HG03457 (cell line): ENCODE results near the gene TMEM131L.
"Not testable (repeated sequence)": the region's sequence is repeated elsewhere in the genome, so short reads cannot be mapped to it uniquely, and the experiment has no call there.

Source experiments
- ATAC-seq: cut with Tn5 transposase; IDR thresholded peaks from one replicate; pipeline ENCODE4 v1.9.1; 2021; ENCODE audit warnings: moderate number of reproducible peaks; ENCODE audit not compliant: unreplicated experiment

Gene TMEM131L

GRCh38 chr4:153448003-153448731 is 18.0 kb upstream of the TMEM131L start:
- ATAC-seq: no peak

GRCh38 chr4:153449338-153449737 is 16.8 kb upstream of the TMEM131L start:
- no peak for ATAC-seq

- ATAC-seq: no peak
Measured at GRCh38 chr4:153450544-153450917, 15.6 kb upstream of the TMEM131L start.

GRCh38 chr4:153451145-153451544 is 15.0 kb upstream of the TMEM131L start:
- ATAC-seq: not testable (repeated sequence)

GRCh38 chr4:153451911-153452657 is 14.1 kb upstream of the TMEM131L start:
- no peak for ATAC-seq

- no peak for ATAC-seq
Measured at GRCh38 chr4:153452658-153453378, 13.3 kb upstream of the TMEM131L start.

GRCh38 chr4:153453402-153453801 is 12.8 kb upstream of the TMEM131L start:
- ATAC-seq: no peak

- no peak for ATAC-seq
Measured at GRCh38 chr4:153458969-153459368, 7.2 kb upstream of the TMEM131L start.

GRCh38 chr4:153461549-153461948 is 4.6 kb upstream of the TMEM131L start:
- not testable (repeated sequence) for ATAC-seq

GRCh38 chr4:153464068-153464467 is 2.1 kb upstream of the TMEM131L start:
- ATAC-seq: no peak

- no peak for ATAC-seq
Measured at GRCh38 chr4:153465140-153465539, 1.0 kb upstream of the TMEM131L start.

GRCh38 chr4:153465615-153466080 is 512 bp upstream of the TMEM131L start:
- peak; percentile 1 for ATAC-seq

- ATAC-seq: peak; percentile 55
Measured at GRCh38 chr4:153466949-153467896, 1.1 kb downstream of the TMEM131L start.

GRCh38 chr4:153467897-153468262 is 1.7 kb downstream of the TMEM131L start:
- ATAC-seq: no peak

- no peak for ATAC-seq
Measured at GRCh38 chr4:153468587-153468986, 2.4 kb downstream of the TMEM131L start.

- no peak for ATAC-seq
Measured at GRCh38 chr4:153469031-153469430, 2.9 kb downstream of the TMEM131L start.

- ATAC-seq: not testable (repeated sequence)
Measured at GRCh38 chr4:153471071-153471697, 5.0 kb downstream of the TMEM131L start.

GRCh38 chr4:153471698-153472093 is 5.5 kb downstream of the TMEM131L start:
- ATAC-seq: peak; percentile 30

- ATAC-seq: peak; percentile 38
Measured at GRCh38 chr4:153472122-153473037, 6.2 kb downstream of the TMEM131L start.
